Central memory CD8-positive, alpha-beta T cell (primary cell): Measurements from ENCODE around the gene SOS2.

Source experiments
- ATAC-seq: fragments of 150-1000 bp; cut with Tn5 transposase; replicated peaks from 2 replicates; pipeline ENCODE4 v1.10.0; 2022; ENCODE audit warnings: mild to moderate bottlenecking, moderate FRiP score, moderate number of reproducible peaks; ENCODE audit not compliant: poor library complexity, severe bottlenecking; ENCODE audit errors: extremely low read depth
- DNase-seq, 2 donors: peaks; one replicate each; pipeline ENCODE4 v3.0.0; 2021; ENCODE audit warnings: low spot score in 2 of 2
- H3K27ac Mint-ChIP-seq: one replicate; pipeline ENCODE4 v1.8.0; 2022; ENCODE audit warnings: low read depth, mild to moderate bottlenecking, moderate library complexity, mixed read lengths
- H3K27me3 Mint-ChIP-seq: one replicate; pipeline ENCODE4 v1.8.0; 2022; ENCODE audit warnings: mixed read lengths
- H3K36me3 Mint-ChIP-seq: one replicate; pipeline ENCODE4 v1.8.0; 2022; ENCODE audit warnings: mild to moderate bottlenecking, moderate library complexity, mixed read lengths; ENCODE audit not compliant: insufficient read depth
- H3K4me1 Mint-ChIP-seq: one replicate; pipeline ENCODE4 v1.8.0; 2022; ENCODE audit warnings: mixed read lengths
- H3K4me3 Mint-ChIP-seq: one replicate; pipeline ENCODE4 v1.8.0; 2022; ENCODE audit warnings: mild to moderate bottlenecking, moderate library complexity, mixed read lengths
- H3K9me3 Mint-ChIP-seq: one replicate; pipeline ENCODE4 v1.8.0; 2022; ENCODE audit warnings: mixed read lengths

SOS2 gene

DNA sequence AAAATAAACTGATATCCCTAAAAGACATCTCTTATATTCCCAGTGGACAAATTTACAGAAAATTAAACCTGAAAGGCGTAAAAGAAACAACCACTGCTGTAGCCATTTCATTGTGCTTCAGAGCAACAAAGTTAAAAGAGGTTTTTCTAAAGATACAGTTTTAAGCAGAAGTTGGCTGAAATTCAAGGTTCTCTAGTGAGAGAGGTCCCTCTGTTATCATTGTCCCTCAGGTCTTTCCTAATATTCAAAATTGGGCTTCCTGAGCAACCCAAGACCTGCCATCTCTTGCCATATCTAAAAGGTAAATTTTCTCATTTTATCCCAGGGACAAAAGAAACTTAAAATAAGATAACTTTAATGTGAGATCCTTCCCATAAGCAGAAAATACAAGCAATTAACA is 10.7 kb upstream of the SOS2 start:
- H3K27ac Mint-ChIP-seq, result no peak overlapping the region
- H3K4me3 Mint-ChIP-seq, result no peak overlapping the region
- no peaks in the 10 kb centered on the region for H3K9me3 Mint-ChIP-seq

DNA sequence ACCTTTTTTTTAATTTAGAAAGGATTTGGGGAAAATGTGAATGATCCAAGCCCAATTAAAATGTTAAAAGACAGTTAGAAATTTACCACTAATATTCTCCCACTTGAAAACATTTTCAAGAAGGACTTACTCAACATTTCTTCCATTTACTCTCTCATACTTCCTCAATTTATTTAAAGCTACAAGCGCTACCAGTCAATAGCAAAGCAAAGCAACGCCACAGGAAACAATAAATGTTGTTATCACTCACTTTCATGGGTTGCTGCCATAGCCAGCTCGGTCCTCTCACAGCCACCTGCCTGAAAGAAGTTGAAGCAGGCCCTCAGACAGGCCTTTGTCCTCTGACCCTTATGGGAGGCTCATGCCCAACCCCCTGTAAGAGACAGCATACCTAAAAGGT is 6.0 kb upstream of the SOS2 start:
- ATAC-seq (no peak), DNase-seq (no peak)
- H3K4me1 Mint-ChIP-seq, result peaks cover 6% of the 10 kb centered on the region
- no peaks in the 10 kb centered on the region for H3K27me3 Mint-ChIP-seq
- no peaks in the 10 kb centered on the region for H3K9me3 Mint-ChIP-seq
- no peaks in the 10 kb centered on the region for H3K36me3 Mint-ChIP-seq
- H3K4me3 Mint-ChIP-seq, result no peak overlapping the region
- no peak overlapping the region for H3K27ac Mint-ChIP-seq

More for the DNA sequence above, 10.7 kb upstream of the SOS2 start:
- Mint-ChIP-seq H3K27me3 (no peaks in the 10 kb centered on the region), H3K36me3 (peaks cover 4% of the 10 kb centered on the region), H3K4me1 (no peaks in the 10 kb centered on the region)
- ATAC-seq, result no peak
- no peak for DNase-seq

DNA sequence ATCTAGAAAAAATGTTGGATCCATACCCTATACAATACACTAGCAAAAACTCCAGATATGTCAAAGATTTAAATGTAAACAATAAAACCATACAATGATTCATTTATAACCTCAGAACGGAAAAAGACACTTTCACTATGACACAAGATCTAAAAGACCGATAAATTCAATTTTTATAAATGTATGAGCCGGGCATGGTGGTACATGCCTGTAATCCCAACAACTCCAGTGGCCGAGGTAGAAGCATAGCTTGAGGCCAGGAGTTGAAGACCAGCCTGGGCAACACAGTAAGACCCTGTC is 2.5 kb upstream of the SOS2 start:
- ATAC-seq, result no peak
- peaks cover 22% of the 10 kb centered on the region for H3K4me1 Mint-ChIP-seq
- H3K27me3 Mint-ChIP-seq, result no peaks in the 10 kb centered on the region
- H3K4me3 Mint-ChIP-seq, result peak overlapping the region; percentile 44
- DNase-seq, result no peak
- H3K9me3 Mint-ChIP-seq, result no peaks in the 10 kb centered on the region
- H3K27ac Mint-ChIP-seq, result no peak overlapping the region
- peaks cover 14% of the 10 kb centered on the region for H3K36me3 Mint-ChIP-seq

DNA sequence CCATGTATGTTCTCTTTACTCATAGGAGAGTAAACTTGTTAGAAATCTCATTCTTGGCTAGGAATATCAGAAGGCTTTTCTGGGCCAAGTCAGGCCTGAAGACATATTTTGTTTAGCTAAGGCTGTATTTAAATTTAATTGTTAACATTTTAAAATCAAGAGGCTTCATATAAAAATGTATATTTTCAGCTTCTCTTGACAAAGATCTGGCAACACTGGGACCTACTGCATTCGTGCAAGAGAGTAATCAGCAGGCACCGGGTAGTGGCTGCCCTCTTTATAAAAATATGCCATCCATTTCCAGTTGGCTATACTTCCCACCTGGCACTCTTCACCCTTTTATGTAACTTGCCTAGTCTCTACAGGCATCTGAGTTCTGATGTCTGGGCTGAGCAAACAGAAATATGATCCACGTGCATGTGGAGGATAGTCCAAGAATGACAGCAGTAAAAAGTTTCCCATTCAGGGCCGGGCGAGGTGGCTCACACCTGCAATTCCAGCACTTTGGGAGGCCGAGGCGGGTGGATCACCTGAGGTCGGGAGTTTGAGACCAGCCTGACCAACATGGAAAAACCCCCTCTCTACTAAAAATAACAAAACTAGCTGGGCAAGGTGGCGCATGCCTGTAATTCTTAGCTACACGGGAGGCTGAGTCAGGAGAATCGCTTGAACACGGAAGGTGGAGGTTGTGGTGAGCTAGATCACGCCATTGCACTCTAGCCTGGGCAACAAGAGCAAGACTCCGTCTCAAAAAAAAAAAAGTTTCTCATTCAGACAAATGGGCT is 2.0 kb upstream of the SOS2 start:
- no peak overlapping the region for H3K27ac Mint-ChIP-seq
- H3K4me1 Mint-ChIP-seq, result peaks cover 27% of the 10 kb centered on the region
- peaks cover 14% of the 10 kb centered on the region for H3K36me3 Mint-ChIP-seq
- H3K9me3 Mint-ChIP-seq, result no peaks in the 10 kb centered on the region
- no peaks in the 10 kb centered on the region for H3K27me3 Mint-ChIP-seq
- ATAC-seq (no peak), DNase-seq (no peak)
- peak overlapping the region; percentile 80 for H3K4me3 Mint-ChIP-seq

DNA sequence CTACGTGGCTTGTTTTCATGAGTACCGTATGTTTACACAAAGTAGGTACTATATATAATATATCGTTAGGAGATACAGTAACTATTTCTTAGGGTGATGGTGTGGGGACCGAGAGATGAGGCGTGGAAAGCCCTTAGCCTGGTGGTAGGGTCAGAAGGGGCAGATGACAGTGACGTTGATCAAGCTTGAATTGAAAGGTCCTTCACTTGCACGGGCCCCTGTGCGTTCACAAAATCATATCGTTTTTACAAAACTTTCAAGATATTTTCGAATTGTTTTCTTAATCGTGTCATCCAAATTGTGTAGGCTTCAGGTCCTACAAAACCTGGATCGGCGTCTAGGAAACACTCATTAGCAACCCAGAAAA is 881 bp upstream of the SOS2 start:
- Mint-ChIP-seq H3K36me3 (peaks cover 14% of the 10 kb centered on the region), H3K4me1 (peaks cover 29% of the 10 kb centered on the region), H3K27me3 (no peaks in the 10 kb centered on the region), H3K27ac (peak overlapping the region; percentile 91), H3K9me3 (no peaks in the 10 kb centered on the region), H3K4me3 (peak overlapping the region; percentile 80)
- ATAC-seq (no peak), DNase-seq (no peak)

DNA sequence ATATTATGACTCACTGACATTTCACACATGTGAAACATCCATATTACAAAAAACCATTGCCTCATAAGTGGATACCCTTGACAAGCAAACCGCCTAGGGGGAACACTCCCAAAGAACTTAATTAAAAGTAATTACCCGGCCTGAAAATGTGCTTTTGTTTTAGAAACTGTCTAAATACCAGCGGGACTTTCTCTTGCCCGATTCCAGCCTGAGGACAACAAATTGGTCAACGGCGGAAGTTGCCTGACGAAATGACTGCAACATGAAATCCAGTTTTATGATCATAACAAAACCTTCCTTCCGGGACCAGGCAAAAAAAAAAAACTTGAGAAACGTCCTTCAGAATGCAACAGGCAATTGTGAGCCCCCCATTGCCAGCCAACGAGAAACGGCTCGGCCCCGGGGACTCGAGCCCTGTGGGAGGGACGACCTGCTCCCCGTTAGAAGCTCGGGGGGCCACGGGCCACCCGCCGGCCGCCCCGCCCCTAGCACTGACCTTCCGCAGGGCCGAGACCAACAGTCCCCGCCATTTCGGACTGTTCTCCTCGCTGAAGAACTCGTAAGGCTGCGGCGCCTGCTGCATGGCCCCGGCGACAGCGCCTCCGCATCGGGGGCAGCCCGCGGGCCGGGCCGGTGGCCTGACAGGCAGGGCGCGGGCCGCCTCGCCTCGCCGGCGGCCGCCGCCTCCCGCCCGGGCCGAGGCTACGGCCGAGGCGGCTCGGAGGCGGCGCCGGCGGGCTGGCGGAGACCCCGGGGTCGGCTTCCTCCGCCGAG is 490 bp downstream of the SOS2 start:
- Mint-ChIP-seq H3K27me3 (no peaks in the 10 kb centered on the region), H3K4me3 (peak overlapping the region; percentile 80), H3K27ac (peak overlapping the region; percentile 83), H3K36me3 (peaks cover 14% of the 10 kb centered on the region), H3K4me1 (peaks cover 43% of the 10 kb centered on the region), H3K9me3 (no peaks in the 10 kb centered on the region)
- ATAC-seq (peak; percentile 38), DNase-seq (peak in 1 of 2 donors; percentile 33)

DNA sequence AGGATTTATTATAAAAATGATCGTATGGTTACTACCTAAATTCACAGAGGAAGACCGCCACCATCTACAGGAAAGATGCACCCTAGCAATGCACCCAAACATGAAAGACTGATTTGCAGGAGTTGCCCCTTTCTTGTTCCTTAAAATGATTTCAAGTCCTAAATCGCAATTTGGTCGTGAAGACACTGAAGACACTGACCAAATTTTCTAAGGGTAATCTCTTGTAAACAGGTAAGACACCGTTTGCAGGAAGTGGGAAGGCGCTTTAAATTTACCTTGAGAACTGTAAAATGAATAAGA is 1.0 kb downstream of the SOS2 start:
- Mint-ChIP-seq H3K36me3 (peaks cover 14% of the 10 kb centered on the region), H3K27ac (peak overlapping the region; percentile 83), H3K27me3 (no peaks in the 10 kb centered on the region), H3K9me3 (no peaks in the 10 kb centered on the region), H3K4me1 (peaks cover 47% of the 10 kb centered on the region), H3K4me3 (peak overlapping the region; percentile 80)
- DNase-seq (no peak), ATAC-seq (no peak)

DNA sequence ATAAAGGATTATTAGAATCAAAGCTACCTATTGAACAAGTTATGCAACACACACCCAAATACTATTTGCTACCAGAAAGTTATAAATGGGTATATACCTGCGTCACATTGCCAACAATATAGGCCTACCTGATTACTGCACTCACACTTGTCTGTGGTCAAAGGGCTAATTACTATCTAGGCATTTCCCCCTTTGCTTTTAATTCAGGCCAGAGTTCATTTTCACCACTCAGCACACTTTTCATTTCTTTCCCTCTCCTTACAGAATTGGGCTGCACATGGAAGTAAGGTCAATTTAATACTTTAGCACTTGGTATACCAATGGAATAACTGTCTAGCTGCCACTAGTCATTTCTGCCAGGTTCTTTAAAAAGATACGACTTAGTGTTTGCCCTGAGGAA is 1.7 kb downstream of the SOS2 start:
- H3K4me1 Mint-ChIP-seq, result peaks cover 47% of the 10 kb centered on the region
- H3K9me3 Mint-ChIP-seq, result no peaks in the 10 kb centered on the region
- DNase-seq (no peak), ATAC-seq (no peak)
- H3K27ac Mint-ChIP-seq, result peak overlapping the region; percentile 83
- H3K4me3 Mint-ChIP-seq, result peak overlapping the region; percentile 80
- H3K27me3 Mint-ChIP-seq, result no peaks in the 10 kb centered on the region
- H3K36me3 Mint-ChIP-seq, result peaks cover 14% of the 10 kb centered on the region

DNA sequence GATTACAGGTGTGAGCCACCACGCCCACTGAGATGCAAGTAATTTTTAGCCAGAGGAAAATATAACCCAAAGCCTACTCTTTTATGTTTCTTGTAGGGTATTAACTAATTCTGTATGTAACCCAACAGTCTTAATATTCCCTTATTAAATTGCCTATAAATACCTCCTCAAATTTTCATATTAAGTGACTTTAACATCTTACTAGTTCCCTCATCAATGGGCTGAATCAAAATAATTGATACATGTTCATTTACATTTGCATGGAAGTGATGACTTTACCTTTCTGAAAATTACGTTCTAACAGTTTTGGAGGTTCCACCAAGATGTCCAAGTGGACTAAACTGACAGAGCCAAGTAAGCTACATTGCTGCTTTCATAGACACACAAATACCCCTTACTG is 3.1 kb downstream of the SOS2 start:
- no peaks in the 10 kb centered on the region for H3K27me3 Mint-ChIP-seq
- H3K4me3 Mint-ChIP-seq, result no peak overlapping the region
- no peak for DNase-seq
- ATAC-seq, result no peak
- H3K36me3 Mint-ChIP-seq, result peaks cover 16% of the 10 kb centered on the region
- H3K27ac Mint-ChIP-seq, result no peak overlapping the region
- H3K9me3 Mint-ChIP-seq, result no peaks in the 10 kb centered on the region
- peaks cover 49% of the 10 kb centered on the region for H3K4me1 Mint-ChIP-seq

DNA sequence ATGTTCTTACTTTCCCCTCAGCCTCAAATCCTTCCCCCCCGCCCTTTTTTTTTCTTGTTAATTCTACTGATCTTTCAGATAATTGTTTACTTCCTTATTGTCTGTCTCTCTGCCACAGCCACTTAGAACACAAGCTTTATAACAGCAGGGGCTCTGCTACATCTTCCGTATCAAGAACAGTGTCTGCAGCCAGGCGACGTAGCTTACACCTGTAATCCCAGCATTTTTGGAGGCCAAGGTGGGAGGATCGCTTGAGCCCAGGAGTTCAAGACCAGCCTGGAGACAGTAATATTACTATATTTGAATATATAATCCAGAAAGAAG is 5.4 kb downstream of the SOS2 start:
- peaks cover 63% of the 10 kb centered on the region for H3K4me1 Mint-ChIP-seq
- no peak for DNase-seq

DNA sequence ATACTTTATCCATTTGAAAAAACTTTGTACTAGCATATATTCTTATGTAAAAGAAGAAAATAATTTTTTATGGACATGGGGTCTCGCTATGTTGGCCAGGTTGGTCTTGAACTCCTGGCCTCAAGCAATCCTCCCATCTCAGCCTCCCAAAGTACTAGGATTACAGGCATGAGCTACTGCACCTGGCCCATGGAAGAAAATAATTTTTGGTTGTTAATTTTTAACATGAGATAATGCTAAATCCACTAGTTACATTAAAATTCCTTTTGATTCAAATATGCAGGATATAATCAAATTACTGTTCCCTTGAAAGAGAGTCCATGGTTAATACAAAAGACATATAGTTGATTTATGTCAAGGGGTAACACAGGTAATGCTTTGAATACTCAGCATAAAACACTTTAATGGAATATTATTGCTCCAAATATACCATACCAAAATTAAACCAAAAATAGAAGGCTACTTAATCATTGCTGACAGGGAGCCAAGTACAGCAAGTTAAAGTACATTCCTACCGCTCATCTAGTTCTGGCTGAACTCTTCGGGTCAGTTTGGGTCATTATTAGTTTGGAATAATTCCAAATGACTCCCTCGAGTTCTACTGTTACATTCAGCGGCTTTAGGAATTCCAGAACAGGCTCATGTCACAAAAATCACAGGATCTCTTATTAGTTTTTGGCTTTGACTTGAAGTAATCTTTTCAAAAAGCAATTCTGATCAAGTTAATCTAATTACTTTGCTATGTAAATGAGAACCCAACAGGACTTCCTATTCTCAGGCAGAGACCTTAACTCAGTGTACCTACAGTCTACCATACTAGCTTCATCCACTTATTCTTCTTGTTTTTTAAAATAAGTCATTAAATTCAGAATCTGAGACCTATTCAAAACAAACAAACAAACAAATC is 6.1 kb downstream of the SOS2 start:
- Mint-ChIP-seq H3K4me1 (peaks cover 60% of the 10 kb centered on the region), H3K36me3 (peaks cover 6% of the 10 kb centered on the region), H3K4me3 (no peak overlapping the region), H3K27me3 (no peaks in the 10 kb centered on the region), H3K9me3 (no peaks in the 10 kb centered on the region), H3K27ac (no peak overlapping the region)
- no peak for DNase-seq
- no peak for ATAC-seq

More for the DNA sequence above, 5.4 kb downstream of the SOS2 start:
- no peak for ATAC-seq
- Mint-ChIP-seq H3K9me3 (no peaks in the 10 kb centered on the region), H3K27ac (no peak overlapping the region), H3K36me3 (peaks cover 13% of the 10 kb centered on the region), H3K4me3 (no peak overlapping the region), H3K27me3 (no peaks in the 10 kb centered on the region)

DNA sequence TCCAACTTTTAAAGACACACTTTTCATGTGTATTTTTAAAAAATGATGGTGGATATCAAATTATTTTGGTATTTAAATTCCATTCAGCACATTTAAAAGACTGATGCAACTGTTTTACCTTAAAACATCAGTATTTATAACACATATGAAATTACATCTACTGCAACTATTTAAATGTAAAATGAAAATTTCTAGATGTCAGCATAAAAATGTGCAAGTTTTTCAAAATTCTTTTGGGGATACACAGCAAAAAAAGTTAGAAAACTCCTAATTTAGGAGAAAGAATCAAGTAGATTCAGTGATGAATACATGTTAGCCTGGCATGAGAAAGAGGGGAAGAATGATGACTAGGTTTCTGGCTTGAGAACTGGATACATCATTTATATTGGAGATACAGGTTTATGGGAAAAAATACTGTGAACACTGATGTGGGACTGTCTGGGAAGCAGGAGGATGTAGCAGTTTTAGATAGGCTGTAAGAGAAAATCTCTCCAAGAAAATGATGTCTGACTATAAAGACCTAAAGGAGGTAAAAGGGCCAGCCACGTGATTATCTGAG is 9.2 kb downstream of the SOS2 start:
- peaks cover 47% of the 10 kb centered on the region for H3K4me1 Mint-ChIP-seq
- H3K36me3 Mint-ChIP-seq, result peaks cover 10% of the 10 kb centered on the region
- no peak overlapping the region for H3K4me3 Mint-ChIP-seq
- H3K27ac Mint-ChIP-seq, result peak overlapping the region; percentile 56
- ATAC-seq, result no peak
- H3K9me3 Mint-ChIP-seq, result no peaks in the 10 kb centered on the region
- DNase-seq, result no peak
- H3K27me3 Mint-ChIP-seq, result no peaks in the 10 kb centered on the region
